Panc1 (cell line): ENCODE measurements around the gene APP.
A peak's percentile ranks its signal among the peaks of the same experiment; 100 is the strongest.

Experiments used
- POLR2AphosphoS5 ChIP-seq: IDR thresholded peaks from 2 replicates; pipeline ENCODE4 v1.6.1; 2012; ENCODE audit warnings: mild to moderate bottlenecking, low read depth, low read length, moderate library complexity
- SIN3A ChIP-seq: IDR thresholded peaks from 2 replicates; pipeline ENCODE4 v1.6.1; 2012; ENCODE audit warnings: low read depth, mild to moderate bottlenecking, low read length, moderate library complexity, borderline replicate concordance; ENCODE audit not compliant: insufficient read depth
- TF ChIP-seq, protein P1 (sequence below): fragments of 450-650 bp; IDR thresholded peaks from 2 replicates; pipeline ENCODE4 v1.5.1; 2017; ENCODE audit warnings: mild to moderate bottlenecking
- TF ChIP-seq, protein P2 (sequence below), 2 experiments: IDR thresholded peaks; 2 replicates each; pipeline ENCODE4 v1.6.1; 2011 to 2012; ENCODE audit warnings: low read depth in 2 of 2, control low read depth in 1 of 2, low read length in 1 of 2, mild to moderate bottlenecking in 1 of 2, moderate library complexity in 1 of 2; ENCODE audit not compliant: insufficient read depth in 1 of 2

- TF ChIP-seq, protein P1, sequence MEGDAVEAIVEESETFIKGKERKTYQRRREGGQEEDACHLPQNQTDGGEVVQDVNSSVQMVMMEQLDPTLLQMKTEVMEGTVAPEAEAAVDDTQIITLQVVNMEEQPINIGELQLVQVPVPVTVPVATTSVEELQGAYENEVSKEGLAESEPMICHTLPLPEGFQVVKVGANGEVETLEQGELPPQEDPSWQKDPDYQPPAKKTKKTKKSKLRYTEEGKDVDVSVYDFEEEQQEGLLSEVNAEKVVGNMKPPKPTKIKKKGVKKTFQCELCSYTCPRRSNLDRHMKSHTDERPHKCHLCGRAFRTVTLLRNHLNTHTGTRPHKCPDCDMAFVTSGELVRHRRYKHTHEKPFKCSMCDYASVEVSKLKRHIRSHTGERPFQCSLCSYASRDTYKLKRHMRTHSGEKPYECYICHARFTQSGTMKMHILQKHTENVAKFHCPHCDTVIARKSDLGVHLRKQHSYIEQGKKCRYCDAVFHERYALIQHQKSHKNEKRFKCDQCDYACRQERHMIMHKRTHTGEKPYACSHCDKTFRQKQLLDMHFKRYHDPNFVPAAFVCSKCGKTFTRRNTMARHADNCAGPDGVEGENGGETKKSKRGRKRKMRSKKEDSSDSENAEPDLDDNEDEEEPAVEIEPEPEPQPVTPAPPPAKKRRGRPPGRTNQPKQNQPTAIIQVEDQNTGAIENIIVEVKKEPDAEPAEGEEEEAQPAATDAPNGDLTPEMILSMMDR, result peak; percentile 33; the same call in 1 of the 2 replicates
- TF ChIP-seq, protein P2, sequence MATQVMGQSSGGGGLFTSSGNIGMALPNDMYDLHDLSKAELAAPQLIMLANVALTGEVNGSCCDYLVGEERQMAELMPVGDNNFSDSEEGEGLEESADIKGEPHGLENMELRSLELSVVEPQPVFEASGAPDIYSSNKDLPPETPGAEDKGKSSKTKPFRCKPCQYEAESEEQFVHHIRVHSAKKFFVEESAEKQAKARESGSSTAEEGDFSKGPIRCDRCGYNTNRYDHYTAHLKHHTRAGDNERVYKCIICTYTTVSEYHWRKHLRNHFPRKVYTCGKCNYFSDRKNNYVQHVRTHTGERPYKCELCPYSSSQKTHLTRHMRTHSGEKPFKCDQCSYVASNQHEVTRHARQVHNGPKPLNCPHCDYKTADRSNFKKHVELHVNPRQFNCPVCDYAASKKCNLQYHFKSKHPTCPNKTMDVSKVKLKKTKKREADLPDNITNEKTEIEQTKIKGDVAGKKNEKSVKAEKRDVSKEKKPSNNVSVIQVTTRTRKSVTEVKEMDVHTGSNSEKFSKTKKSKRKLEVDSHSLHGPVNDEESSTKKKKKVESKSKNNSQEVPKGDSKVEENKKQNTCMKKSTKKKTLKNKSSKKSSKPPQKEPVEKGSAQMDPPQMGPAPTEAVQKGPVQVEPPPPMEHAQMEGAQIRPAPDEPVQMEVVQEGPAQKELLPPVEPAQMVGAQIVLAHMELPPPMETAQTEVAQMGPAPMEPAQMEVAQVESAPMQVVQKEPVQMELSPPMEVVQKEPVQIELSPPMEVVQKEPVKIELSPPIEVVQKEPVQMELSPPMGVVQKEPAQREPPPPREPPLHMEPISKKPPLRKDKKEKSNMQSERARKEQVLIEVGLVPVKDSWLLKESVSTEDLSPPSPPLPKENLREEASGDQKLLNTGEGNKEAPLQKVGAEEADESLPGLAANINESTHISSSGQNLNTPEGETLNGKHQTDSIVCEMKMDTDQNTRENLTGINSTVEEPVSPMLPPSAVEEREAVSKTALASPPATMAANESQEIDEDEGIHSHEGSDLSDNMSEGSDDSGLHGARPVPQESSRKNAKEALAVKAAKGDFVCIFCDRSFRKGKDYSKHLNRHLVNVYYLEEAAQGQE (IDR thresholded peaks at IDR 0.05; ENCODE audit: insufficient read depth in 1 of 2, low read depth in 2 of 2, low read length in 1 of 2), result no peak
- TF ChIP-seq SIN3A (no peak), POLR2AphosphoS5 (no peak)
Measured at GRCh38 chr21:26169061-26169610, 1.4 kb downstream of the APP start.
